Fibroblast of lung (primary cell): Measurements from ENCODE around the gene TMEM169. TPM values are rescaled to one million over a fixed set of nuclear protein-coding genes. Genes with fewer than 3 reads are reported as not detected.
A peak's percentile ranks its signal among the peaks of the same experiment; 100 is the strongest.

Source experiments
- DNase-seq, 2 donors: peaks; one replicate each; pipeline versions ENCODE4 v3.0.0 to v3.0.0-alpha.2; 2010; ENCODE audit warnings: low read depth in 2 of 2
- H2AFZ ChIP-seq: 2 replicates; pipeline ENCODE4 v1.5.1; 2012; ENCODE audit warnings: low read length, control low read depth, inconsistent platforms
- H3K27ac ChIP-seq: 2 replicates; pipeline ENCODE4 v1.5.1; 2011; ENCODE audit warnings: low read length, control low read depth; ENCODE audit not compliant: insufficient read depth
- H3K27me3 ChIP-seq: 2 replicates; pipeline ENCODE4 v1.5.1; 2011; ENCODE audit warnings: mild to moderate bottlenecking, low read length; ENCODE audit not compliant: control insufficient read depth, insufficient read depth
- H3K36me3 ChIP-seq: 2 replicates; pipeline ENCODE4 v1.5.1; 2011; ENCODE audit warnings: low read length; ENCODE audit not compliant: control insufficient read depth, insufficient read depth
- H3K4me1 ChIP-seq: 2 replicates; pipeline ENCODE4 v1.5.1; 2011; ENCODE audit warnings: low read length; ENCODE audit not compliant: control insufficient read depth, insufficient read depth; ENCODE audit errors: extremely low read depth
- H3K4me2 ChIP-seq: 2 replicates; pipeline ENCODE4 v1.5.1; 2011; ENCODE audit warnings: low read length, control low read depth; ENCODE audit not compliant: insufficient read depth; ENCODE audit errors: extremely low read depth
- H3K4me3 ChIP-seq, 4 experiments: fragments of 200-600 bp in 1 of 4; sonication (generic) in 1 of 4; replicated peaks in 1 of 4; 2 replicates each; pipeline ENCODE4 v1.5.1; 2011 to 2016; ENCODE audit warnings: low read length in 4 of 4, low read depth in 3 of 4, mild to moderate bottlenecking in 3 of 4, control low read depth in 2 of 4, inconsistent platforms in 1 of 4, mixed read lengths in 1 of 4; ENCODE audit not compliant: insufficient read depth in 1 of 4; ENCODE audit errors: control extremely low read depth in 1 of 4
- H3K79me2 ChIP-seq: 2 replicates; pipeline ENCODE4 v1.5.1; 2012; ENCODE audit warnings: mild to moderate bottlenecking, low read length, inconsistent platforms; ENCODE audit not compliant: control insufficient read depth, insufficient read depth
- H3K9ac ChIP-seq: 2 replicates; pipeline ENCODE4 v1.5.1; 2011; ENCODE audit warnings: mild to moderate bottlenecking, low read length, control low read depth; ENCODE audit not compliant: insufficient read depth
- H3K9me3 ChIP-seq: 2 replicates; pipeline ENCODE4 v1.5.1; 2012; ENCODE audit warnings: low read depth, low read length; ENCODE audit not compliant: control insufficient read depth, insufficient read depth
- H4K20me1 ChIP-seq: 2 replicates; pipeline ENCODE4 v1.5.1; 2011; ENCODE audit warnings: low read length; ENCODE audit not compliant: control insufficient read depth, insufficient read depth; ENCODE audit errors: extremely low read depth
- EZH2 ChIP-seq: IDR thresholded peaks from 2 replicates; pipeline ENCODE4 v1.5.1; 2012; ENCODE audit warnings: low read length, control low read depth, mild to moderate bottlenecking; ENCODE audit errors: missing control alignments
- polyA plus RNA-seq, 2 donors: library from polyadenylated mRNA; depleted of rRNA in 1 of 2; stranded (reverse) in 1 of 2; unstranded in 1 of 2; fragments of >200 nt; gene quantifications; 2 replicates each; pipeline ENCODE4 v1.2.1, GENCODE V29; 2011 to 2012; ENCODE audit warnings: missing spikeins in 1 of 2
- total RNA-seq: library from RNA; depleted of rRNA; stranded (reverse); fragments of >200 nt; gene quantifications from 2 replicates; pipeline ENCODE4 v1.2.1, GENCODE V29; 2014
- TF ChIP-seq, protein P1 (sequence below), 2 donors: IDR thresholded peaks in 1 of 2; conservative IDR thresholded peaks in 1 of 2; 1 replicate in 1 of 2; 2 replicates in 1 of 2; pipeline ENCODE4 v1.5.1; 2011 to 2012; ENCODE audit warnings: low read length in 2 of 2, control low read depth in 1 of 2, inconsistent platforms in 1 of 2, low read depth in 1 of 2, mild to moderate bottlenecking in 1 of 2

TMEM169 gene
- total and polyA plus RNA-seq, 2 donors (not counting 1 experiment from before 2014, with no cell fraction given), result 0.10 to 0.50 TPM

DNA sequence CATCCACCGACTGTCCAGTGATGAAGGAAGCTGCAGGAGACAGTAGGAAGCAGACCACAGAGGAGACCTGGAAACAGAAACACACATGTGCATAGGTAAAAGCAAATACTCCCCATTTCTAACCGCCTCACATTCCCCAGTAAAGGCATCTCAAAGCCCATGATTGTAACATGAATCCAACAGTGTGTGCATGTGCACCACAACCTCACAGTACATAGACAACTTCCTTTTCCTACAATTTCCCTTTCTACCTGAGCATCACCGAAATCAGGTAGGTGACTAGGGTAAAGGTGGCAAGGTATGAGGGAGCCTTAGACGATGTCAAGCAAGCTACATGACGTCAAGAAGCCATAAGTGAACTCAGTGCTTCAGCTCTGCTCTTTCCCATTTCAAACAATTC lies 37.8 kb upstream of the TMEM169 start:
- Histone ChIP-seq H3K4me3 (no peak overlapping the region), H3K9me3 (no peaks in the 10 kb centered on the region), H3K27me3 (no peaks in the 10 kb centered on the region), H3K27ac (no peak overlapping the region), H3K4me1 (no peaks in the 10 kb centered on the region), H3K79me2 (no peaks in the 10 kb centered on the region), H4K20me1 (no peaks in the 10 kb centered on the region), H3K4me2 (no peak overlapping the region), H3K36me3 (no peaks in the 10 kb centered on the region), H3K9ac (no peak overlapping the region), H2AFZ (no peak overlapping the region)
- no peak for TF ChIP-seq EZH2
- TF ChIP-seq, protein P1, sequence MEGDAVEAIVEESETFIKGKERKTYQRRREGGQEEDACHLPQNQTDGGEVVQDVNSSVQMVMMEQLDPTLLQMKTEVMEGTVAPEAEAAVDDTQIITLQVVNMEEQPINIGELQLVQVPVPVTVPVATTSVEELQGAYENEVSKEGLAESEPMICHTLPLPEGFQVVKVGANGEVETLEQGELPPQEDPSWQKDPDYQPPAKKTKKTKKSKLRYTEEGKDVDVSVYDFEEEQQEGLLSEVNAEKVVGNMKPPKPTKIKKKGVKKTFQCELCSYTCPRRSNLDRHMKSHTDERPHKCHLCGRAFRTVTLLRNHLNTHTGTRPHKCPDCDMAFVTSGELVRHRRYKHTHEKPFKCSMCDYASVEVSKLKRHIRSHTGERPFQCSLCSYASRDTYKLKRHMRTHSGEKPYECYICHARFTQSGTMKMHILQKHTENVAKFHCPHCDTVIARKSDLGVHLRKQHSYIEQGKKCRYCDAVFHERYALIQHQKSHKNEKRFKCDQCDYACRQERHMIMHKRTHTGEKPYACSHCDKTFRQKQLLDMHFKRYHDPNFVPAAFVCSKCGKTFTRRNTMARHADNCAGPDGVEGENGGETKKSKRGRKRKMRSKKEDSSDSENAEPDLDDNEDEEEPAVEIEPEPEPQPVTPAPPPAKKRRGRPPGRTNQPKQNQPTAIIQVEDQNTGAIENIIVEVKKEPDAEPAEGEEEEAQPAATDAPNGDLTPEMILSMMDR (conservative IDR thresholded peaks at IDR 0.05 in 1 of 2, IDR thresholded peaks at IDR 0.05 in 1 of 2; ENCODE audit: low read depth in 1 of 2, low read length in 2 of 2), result no peak
- no peak for DNase-seq

DNA sequence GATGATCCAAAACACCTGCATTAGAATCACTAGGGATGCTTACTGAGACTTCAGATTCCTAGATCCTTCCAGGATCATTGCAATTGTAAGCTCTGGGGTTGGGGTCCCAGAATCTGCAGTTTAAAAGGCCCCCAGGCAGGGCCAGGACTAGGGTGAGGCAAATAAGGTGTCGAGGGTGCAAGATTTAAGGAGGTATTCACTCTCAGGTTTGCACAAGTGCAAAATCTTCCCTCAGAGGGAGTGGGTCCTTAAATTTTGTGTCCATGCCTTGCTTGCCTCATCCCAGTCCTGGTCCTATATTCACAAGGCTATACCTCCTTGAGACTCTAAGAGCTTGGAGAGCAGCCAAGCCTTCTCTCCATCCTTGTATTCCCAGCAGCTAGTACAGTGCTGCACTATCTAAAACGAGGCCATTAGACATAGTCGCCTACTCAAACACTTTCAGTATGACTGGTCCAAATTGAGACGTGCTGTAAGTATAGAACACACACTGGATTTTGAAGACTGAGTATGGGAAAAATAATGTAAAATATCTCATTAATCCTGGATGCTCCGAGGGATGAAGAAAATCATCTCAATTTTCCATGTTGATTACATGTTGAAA lies 36.7 kb upstream of the TMEM169 start:
- H3K4me3 ChIP-seq, result no peak overlapping the region
- TF ChIP-seq EZH2, result no peak
- TF ChIP-seq, protein P1 (conservative IDR thresholded peaks at IDR 0.05 in 1 of 2, IDR thresholded peaks at IDR 0.05 in 1 of 2; ENCODE audit: low read depth in 1 of 2, low read length in 2 of 2), result no peak
- DNase-seq, result peak in 1 of 2 donors; percentile 13
- no peaks in the 10 kb centered on the region for H3K9me3 ChIP-seq
- no peak overlapping the region for H2AFZ ChIP-seq
- no peaks in the 10 kb centered on the region for H4K20me1 ChIP-seq
- no peaks in the 10 kb centered on the region for H3K79me2 ChIP-seq
- no peak overlapping the region for H3K27ac ChIP-seq
- H3K27me3 ChIP-seq, result no peaks in the 10 kb centered on the region
- H3K4me2 ChIP-seq, result no peak overlapping the region
- no peaks in the 10 kb centered on the region for H3K4me1 ChIP-seq
- H3K9ac ChIP-seq, result no peak overlapping the region
- no peaks in the 10 kb centered on the region for H3K36me3 ChIP-seq

DNA sequence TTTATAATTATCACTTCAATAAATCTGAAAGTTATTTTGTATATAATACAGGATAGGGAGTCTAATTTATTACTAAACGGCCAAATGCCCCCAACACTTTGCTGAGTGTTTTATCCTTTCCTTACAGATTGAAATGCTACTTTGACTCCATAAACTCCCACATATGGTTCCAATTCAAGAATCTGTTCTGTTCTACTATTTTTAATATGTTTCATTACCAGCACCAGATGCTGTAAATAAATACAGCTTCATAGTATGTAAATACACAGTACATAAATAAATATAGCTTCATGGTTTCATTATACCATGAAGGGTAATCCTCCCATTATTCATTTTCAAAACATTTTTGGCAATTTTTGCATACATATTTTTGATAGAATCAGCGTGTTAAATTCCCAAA lies 34.3 kb upstream of the TMEM169 start:
- Histone ChIP-seq H3K79me2 (no peaks in the 10 kb centered on the region), H3K36me3 (no peaks in the 10 kb centered on the region), H3K9me3 (no peaks in the 10 kb centered on the region), H3K27ac (no peak overlapping the region), H2AFZ (no peak overlapping the region), H3K4me3 (no peak overlapping the region), H3K27me3 (no peaks in the 10 kb centered on the region), H4K20me1 (no peaks in the 10 kb centered on the region), H3K4me2 (no peak overlapping the region), H3K4me1 (no peaks in the 10 kb centered on the region), H3K9ac (no peak overlapping the region)
- TF ChIP-seq, protein P1 (conservative IDR thresholded peaks at IDR 0.05 in 1 of 2, IDR thresholded peaks at IDR 0.05 in 1 of 2; ENCODE audit: low read depth in 1 of 2, low read length in 2 of 2), result no peak
- no peak for TF ChIP-seq EZH2
- DNase-seq, result no peak
